Fibroblast of peridontal ligament (primary cell): Measurements from ENCODE around the gene TRAPPC8.
"Not testable (repeated sequence)": the region's sequence is repeated elsewhere in the genome, so short reads cannot be mapped to it uniquely, and the experiment has no call there.

Experiments
- DNase-seq: peaks from one replicate; pipeline ENCODE4 v3.0.0-alpha.2; 2010; ENCODE audit errors: extremely low read depth

Gene TRAPPC8

DNA sequence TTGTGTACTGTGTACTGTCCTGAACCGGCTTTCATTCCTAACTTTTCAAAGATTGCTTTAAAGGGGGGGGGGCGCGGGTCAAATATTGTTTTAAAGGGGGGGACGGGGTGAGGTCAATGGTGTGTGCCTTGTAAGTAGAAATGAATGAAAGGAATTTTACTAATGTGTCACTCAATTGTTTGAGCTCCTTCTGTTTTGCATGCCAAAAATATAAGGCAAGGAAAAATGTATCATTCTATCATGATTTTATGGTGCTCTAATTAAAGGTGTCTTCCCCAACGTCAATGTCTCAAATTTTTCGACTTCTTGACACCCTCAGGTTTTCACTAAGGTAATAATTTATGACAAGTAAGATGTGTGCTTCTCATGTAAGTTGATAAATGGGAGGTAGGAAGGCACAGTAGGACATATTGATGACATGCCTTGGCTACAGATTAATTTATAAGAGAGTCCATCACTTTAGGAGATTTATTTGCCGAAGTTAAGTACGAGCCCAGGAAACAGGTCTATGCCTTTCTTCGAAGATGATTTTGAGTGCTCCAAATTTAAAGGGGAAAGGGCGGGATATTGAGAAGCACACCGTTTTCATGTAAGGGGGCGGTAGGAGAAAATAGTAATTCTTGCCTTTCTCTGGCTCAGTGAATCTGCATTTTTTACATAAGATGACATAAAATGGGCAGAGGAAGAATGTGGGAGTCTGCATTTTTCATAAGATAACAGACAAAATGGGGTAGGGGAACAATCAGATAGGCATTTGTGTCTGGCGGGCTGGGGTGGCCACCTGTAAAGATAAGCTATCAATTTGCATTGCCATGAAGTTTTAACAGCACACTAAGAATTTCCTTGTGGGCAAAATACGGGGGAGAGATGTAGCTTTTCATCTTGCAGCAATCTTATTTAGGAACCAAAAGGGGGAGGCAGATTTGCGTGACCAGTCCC lies 1.2 kb upstream of the TRAPPC8 start:
- no peak for DNase-seq

DNA sequence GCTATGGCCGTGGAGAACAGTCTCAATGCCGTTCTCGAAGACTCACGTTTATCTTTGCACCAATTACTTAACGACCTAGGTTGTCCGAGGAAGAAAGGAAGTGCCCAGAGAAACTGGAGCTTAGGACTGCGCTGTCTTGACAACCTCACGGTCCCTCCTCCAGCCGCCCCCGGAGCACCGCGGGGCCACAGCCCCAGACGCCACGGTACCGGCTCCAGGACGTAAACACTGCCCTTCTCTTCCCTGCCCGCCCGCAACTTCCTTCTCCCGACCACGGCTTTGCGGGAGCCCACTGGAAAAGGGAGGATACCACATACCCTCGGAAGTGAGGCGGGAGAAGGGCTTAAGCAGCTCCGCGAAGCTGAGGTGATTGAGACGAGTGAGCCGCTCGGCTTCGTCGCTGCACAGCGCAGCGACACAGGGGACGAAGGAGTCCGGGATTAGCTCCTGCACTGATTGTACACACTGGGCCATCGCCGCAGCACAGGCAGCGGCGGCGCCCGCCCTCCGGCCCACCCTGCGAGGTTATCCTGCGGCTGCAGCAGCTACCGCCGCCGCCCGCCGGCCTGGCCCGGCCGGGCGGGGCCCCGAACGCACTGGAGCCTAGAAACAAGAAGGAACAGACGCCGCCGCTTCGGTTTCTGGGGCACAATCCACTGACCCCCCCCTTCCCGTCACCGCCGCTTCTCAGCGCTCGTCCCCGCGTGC lies 483 bp downstream of the TRAPPC8 start:
- peak; percentile 29 for DNase-seq

DNA sequence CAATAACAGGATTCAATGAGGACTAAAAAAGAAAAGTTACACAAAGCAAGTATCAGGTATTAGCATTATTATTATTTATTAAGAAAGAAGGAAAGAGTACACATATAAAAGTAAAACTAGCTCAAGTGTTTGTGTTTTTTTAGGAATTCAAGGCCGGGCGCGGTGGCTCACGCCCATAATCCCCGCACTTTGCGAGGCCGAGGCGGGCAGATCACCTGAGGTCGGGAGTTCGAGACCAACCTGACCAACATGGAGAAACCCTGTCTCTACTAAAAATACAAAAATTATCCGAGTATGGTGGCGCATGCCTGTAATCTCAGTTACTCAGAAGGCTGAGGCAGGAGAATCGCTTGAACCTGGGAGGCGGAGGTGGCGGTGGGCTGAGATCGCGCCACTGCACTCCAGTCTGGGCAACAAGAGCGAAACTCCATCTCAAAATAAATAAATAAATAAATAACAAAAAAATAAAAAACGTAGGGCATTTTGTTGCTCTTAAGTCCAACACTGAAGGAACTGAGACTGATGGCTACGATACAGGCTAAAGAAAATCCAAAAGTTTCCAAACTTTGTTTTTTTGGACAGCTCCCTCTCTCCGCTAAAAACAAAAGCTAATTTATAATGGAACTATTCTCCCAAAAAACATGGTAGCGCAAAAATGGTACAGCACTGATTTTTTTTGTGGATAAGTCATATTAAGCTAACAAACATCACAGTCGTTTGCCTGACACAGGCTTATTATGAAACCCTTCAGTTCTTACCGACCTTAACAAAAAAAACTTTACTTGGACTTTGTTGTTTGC lies 1.7 kb downstream of the TRAPPC8 start:
- DNase-seq = peak; percentile 15

DNA sequence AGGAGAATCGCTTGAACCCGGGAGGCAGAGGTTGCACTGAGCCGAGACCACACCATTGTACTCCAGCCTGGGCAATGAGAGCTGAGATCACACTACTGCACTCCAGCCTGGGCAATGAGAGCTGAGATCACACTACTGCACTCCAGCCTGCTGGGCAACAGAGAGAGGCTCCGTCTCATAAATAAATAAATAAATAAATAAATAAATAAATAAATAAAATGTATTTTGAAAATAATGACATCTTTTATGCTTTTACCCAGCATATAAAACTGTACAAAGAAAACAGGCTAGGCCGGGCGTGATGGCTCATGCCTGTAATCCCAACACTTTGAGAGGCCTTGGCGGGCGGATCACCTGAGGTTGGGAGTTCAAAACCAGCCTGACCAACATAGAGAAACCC lies 8.2 kb downstream of the TRAPPC8 start:
- not testable (repeated sequence) for DNase-seq

DNA sequence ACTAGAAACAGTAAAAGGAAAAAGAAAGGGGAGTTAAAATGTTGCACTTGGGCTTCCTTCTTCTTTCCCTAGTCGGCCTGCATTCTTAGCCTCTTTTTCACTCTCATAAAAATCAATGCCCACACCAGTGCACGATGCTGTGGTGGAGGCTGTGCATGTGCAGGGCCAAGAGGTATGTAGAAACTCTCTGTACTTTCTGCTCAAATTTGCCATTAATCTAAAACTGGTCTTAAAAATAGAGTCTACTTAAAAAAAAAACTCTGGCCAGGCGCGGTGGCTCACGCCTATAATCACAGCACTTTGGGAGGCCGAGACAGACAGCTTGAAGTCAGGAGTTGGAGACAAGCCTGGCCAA lies 11.1 kb downstream of the TRAPPC8 start:
- no peak for DNase-seq

DNA sequence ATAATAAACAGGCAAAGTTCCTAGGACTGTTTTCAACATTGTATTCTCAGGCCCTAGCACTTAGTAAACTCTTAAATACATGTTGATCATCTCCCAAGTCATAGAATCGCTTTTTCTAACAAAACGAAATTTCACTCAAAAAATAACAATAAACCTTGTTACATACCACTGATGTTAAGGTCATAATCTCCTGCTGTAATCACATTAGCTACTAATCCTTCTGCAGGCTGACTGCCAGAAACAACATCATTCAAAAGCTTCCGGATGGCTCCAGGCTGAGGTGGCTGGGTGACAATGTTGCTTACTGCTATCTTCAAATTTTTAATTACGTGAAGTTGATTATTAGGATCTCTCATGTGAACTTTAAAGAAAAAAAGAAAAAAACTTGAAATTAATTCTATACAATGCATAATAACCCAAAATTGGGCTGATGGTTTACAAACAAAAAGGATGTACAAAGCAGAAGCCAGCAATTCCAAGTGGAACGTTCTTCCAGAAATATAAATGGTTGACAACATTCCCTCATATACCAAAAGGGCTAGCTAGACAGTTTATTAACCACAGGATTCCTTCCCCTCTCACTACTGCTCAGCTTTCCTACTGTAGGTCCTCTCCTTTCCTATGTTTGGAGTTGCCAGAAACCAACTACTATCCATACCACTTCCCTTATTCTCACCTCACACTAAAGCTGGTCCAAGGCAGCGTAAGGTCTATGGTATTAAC lies 11.6 kb downstream of the TRAPPC8 start:
- DNase-seq = no peak

DNA sequence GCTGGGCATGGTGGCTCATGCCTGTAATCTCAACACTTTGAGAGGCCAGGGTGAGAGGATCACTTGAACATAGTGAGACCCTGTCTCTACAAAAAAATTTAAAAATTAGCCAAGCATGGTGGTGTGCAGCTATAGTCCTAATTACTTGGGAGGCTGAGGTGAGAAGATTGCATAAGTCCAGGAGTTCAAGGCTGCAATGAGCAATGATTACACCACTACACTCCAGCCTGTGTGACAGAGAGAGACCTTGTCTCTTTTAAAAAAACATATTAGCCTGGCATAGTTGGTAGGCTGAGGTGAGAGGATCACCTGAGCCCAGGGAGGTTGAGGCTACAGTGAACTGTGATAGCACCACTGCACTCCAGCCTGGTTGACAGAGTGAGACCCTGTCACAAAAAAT lies 13.7 kb downstream of the TRAPPC8 start:
- DNase-seq = no peak

DNA sequence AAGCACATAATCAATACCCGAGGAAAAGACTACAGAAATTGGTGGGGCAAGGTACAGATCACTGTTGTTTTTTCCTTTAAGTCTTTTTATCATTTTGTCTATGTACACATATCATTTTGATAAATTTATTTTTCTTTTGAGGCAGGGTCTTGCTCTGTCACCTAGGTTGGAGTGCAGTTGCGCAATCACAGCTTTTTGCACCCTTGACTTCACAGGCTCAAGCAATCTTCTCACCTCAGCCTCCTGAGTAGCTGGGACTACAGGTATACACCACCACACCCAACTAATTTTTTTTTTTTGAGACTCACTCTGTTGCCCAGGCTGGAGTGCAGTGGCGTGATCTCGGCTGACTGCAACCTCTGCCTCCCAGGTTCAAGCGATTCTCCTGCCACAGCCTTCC lies 15.9 kb downstream of the TRAPPC8 start:
- not testable (repeated sequence) for DNase-seq

DNA sequence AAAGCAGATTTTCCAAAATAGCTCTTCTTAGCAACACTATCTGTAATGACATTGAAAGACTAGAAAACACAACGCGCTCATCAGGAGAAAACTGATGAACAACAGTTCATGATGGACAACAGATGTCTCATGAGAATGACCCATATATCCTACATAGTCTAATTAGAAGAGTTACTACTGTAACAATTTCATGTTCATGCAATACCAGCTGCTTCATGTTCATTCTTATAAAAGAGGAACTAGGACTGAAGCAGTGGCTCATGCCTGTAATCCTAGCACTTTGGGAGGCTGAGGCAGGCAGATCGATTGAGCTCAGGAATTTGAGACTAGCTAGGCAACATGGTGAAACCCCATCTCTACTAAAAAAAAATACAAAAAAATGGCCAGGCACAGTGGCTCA lies 22.7 kb downstream of the TRAPPC8 start:
- no peak for DNase-seq

DNA sequence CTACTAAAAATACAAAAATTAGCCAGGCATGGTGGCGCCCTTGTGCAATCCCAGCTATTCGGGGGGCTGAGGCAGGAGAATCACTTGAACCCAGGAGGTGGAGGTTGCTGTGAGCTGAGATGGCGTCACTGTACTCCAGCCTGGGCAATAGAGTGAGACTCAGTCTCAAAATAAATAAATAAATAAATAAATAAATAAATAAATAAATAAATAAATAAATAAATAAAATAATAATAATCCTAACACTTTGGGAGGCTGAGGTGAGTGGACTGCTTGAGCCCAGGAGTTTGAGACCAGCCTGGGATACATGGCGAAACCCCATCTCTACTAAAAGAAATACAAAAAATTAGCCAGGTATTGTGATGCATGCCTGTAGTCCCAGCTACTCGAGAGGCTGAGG lies 23.6 kb downstream of the TRAPPC8 start:
- not testable (repeated sequence) for DNase-seq

DNA sequence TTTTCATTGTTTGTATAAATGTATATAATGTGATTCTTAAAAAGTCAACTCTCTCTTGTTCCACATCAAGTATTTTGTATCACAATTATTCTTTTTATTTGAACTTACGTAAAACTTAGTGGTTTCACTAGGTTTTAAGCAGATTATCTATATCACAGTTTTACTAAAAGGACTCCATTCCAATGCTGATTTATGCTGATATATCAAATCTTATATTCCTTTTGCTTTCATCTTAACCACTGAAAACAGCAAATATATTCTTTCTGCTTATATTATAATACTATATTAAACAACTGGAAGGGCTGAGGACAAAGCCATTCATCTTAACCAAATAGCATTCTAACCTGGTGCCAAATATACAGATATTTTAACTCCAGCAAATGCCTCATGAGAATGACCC lies 24.2 kb downstream of the TRAPPC8 start:
- DNase-seq = no peak

DNA sequence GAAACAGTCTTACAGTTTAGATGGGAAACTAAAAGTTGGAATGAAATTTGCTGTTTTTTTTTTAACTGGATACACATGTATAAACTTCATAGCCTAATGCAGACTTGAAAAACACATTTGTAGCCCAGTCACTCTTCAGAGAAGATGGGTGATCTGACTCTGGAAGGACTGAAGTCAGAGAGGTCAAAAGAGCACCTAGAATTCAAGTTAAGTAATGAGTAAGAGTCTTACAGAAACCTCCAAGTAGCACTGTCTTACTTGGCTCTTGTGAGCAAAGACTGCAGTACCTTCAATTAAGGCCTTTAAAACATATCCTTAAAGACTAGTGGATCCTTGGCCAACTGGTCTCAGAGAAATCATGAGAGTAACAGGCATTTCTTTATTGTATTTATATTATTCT lies 41.9 kb downstream of the TRAPPC8 start:
- DNase-seq = no peak

DNA sequence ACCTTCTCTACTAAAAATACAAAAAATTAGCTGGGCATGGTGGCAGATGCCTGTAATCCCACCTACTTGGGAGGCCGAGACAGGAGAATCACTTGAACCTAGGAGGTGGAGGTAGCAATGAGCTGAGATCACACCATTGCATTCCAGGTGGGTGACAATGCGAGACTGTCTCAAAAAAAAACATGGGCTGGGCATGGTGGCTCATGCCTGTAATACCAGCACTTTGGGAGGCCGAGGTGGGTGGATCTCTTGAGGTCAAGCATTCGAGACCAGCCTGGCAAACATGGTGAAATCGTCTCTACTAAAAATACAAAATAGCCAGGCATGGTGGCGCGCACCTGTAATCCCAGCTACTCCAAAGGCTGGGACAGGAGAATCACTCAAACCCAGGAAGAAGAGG lies 43.2 kb downstream of the TRAPPC8 start:
- not testable (repeated sequence) for DNase-seq

DNA sequence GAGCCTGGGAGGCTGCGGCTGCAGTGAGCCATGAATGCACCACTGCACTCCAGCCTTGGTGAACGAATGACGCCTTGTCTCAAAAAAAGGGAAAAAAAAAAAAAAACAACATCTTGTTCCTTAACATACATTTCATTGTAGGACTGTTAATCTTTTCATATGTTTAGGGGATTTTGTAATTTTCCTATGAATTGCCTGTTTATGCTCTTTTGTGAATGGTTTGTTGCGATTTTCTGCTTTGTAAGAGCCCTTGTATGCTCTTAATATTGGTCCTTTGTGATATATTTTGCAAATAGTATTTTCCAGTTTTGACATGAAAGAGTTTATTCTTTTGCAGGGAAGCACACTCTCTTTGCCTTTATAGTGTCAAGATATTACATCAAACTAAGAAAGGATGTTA lies 50.0 kb downstream of the TRAPPC8 start:
- no peak for DNase-seq

DNA sequence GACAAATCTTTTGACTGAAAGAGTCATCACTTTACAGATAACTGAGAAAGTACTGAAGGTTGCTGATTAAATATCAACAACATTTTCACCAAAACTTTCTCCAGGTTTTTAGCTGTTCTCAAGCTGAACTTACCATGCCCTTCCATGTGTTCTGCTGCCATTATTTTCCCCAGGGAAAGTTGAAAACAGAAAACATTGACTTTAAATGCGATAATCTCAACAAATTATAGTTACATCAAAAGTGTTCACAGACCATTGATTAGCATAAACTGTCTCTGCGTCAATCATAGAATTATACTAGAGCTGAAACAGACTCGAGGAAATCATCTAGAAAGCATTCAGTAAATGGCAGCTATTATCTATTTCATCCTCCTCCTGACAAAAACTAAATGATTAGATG lies 51.4 kb downstream of the TRAPPC8 start:
- no peak for DNase-seq

DNA sequence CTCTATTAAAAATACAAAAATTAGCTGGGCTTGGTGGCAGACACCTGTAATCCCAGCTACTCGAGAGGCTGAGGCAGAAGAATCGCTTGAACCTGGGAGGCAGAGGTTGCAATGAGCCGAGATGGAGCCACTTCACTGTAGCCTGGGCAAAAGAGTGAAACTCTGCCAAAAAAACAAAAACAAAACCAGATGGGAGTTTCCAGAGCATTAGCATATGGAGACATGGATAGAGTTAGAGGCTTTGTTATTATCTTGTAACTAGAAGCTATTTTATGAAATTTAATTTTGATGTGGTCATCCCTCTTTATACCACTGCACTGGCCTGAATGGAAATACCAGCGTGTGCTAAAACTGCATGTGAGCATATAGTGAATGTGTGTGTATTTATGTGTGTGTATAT lies 58.9 kb downstream of the TRAPPC8 start:
- peak; percentile 11 for DNase-seq

DNA sequence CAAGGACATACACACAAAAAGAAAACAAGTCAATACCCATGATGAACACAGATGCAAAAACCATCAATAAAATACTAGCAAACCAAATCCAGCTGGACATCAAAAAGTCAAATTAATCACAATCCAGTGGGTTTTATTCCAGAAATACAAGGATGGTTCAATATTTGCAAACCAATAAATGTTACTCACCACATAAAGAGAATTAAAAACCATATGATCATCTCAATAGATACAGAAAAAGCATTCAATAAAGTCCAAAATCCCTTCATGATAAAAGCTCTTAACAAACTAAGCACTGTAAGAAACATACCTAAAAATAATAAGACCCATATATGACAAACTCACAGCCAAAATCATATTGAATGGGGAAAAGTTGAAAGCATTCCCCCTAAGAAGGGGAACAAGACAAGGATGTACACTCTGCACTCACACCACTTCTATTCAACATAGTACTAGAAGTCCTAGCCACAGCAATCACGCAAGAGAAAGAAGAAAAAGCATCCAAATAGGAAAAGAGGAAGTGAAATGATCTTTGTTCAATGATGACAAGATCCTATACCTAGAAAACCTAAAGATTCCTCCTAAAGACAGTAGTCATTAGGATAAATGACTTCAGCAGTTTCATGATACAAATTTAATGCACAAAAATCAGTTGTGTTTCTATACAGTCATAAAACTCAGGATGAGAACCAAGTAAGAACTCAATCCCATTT lies 62.6 kb downstream of the TRAPPC8 start:
- DNase-seq = no peak

DNA sequence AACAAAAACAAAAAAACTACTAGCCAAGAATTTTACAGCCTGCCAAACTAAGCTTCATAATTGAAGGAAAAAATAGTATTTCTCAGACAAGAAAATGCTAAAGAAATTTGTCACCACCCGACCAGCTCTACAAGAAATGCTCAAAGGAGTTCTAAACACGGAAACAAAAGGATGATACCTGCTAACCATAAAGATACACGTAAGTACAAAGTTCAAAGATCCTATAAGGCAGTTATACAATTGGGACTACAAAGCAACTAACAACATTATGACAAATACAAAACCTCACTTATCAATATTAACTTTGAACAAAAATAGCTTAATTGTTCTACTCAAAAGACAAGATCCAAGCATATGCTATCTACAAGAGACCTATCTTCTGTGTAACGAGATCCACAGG lies 64.6 kb downstream of the TRAPPC8 start:
- no peak for DNase-seq

DNA sequence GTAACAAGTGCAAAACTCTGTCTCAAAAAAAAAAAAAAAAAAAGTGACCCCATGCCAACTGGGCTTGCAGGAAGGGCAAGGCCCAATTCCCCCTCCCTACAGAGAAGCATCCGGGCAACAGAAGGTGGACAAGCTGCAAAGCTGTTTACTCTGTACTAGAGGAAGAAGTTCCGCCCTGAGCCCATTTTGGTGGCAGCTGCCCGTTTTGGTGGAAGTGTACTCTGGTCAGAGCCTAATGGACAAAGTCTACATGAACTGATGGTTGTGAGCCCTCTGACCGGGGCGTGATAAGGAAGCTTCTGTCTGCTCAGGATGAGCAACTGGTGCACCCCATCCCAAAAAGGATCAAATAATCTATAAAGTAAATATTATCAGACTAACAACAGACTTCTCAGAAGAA lies 65.0 kb downstream of the TRAPPC8 start:
- no peak for DNase-seq

DNA sequence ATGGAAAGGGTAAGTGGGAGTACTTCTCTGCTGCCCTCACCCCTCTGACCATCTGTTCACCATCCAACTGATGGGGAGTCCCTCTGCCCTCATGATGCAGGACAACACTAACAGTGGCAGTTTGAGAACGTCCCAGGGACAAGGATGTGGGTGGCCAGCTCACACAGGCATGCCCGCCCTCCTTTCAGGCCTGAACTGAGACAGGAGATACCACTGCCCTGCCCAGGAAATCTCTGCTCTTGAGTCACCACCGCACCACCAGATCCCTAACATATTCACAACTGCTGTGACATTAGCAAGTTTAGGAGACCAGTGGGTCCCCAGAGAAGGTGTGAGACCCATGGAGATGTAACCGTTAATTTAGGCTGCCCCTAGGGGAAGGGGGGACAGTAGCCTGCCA lies 66.2 kb downstream of the TRAPPC8 start:
- no peak for DNase-seq

DNA sequence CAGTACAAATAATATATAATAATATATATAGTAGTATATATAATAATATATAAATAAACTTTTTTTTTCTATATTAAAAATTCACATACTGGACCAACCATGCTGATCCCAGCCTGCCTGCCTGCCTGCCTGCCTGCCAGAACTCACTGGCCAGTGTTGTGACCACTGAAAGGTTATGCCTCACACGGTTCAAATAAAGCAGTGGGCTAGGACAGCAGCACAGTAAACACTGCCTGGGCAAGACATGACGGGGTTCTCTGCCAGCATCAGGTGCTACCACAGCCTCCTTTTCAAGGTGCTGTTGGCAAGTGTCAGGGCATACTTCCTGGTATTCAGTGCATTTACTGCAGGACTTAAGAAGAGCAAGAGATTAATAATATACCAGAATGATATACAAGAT lies 67.6 kb downstream of the TRAPPC8 start:
- DNase-seq = no peak
